ENCODE data around the gene ZNF615. TPM values are rescaled to one million over a fixed set of nuclear protein-coding genes. Genes with fewer than 3 reads are reported as not detected.

Gene ZNF615
- 8.6 and 8.8 TPM in 2 replicates for total RNA-seq

GRCh38 chr19:52007806-52008557, at the start of gene ZNF615:
Gene ZNF615, minus strand, starts transcription at chr19:52008211. Its CDS starts 4,500 bp downstream, at chr19:52003711.

GRCh38 chr19:52048555-52049501, 40.8 kb upstream of the ZNF615 start, which contains the start of gene ZNF432:
Gene ZNF432, minus strand, starts transcription at chr19:52048838. Its CDS starts 1,970 bp downstream, at chr19:52046868.

GRCh38 chr19:52028027-52028779, 20.2 kb upstream of the ZNF615 start, which contains the start of gene ZNF614:
Gene ZNF614, minus strand, starts transcription at chr19:52028379. Its CDS starts 2,634 bp downstream, at chr19:52025745.

GRCh38 chr19:51986309-51987291, 21.4 kb downstream of the ZNF615 start, which contains the start of gene ZNF350:
Gene ZNF350, minus strand, starts transcription at chr19:51986840. Its CDS starts 12,480 bp downstream, at chr19:51974360.

Other genes starting within 250 kb of the ZNF615 start
- gene FPR2, start 247.0 kb downstream of the ZNF615 start, total RNA-seq = 0.37 and 0.39 TPM in 2 replicates
- not detected in 2 replicates for gene FPR3, start 213.1 kb downstream of the ZNF615 start, total RNA-seq
- 3.7 and 4.0 TPM in 2 replicates for gene ZNF577, start 120.3 kb downstream of the ZNF615 start, total RNA-seq
- 5.5 and 6.5 TPM in 2 replicates for gene ZNF649, start 103.2 kb downstream of the ZNF615 start, total RNA-seq
- 2.9 and 3.7 TPM in 2 replicates for gene ZNF613, start 80.7 kb downstream of the ZNF615 start, total RNA-seq
- 6.1 and 8.1 TPM in 2 replicates for gene ZNF350, start 21.4 kb downstream of the ZNF615 start, total RNA-seq
- gene ZNF614, start 20.2 kb upstream of the ZNF615 start, total RNA-seq = 7.3 and 10.8 TPM in 2 replicates
- 5.5 and 7.0 TPM in 2 replicates for gene ZNF432, start 40.6 kb upstream of the ZNF615 start, total RNA-seq
- 19.1 and 22.7 TPM in 2 replicates for gene ZNF841, start 87.6 kb upstream of the ZNF615 start, total RNA-seq
- 7.8 and 8.8 TPM in 2 replicates for gene ZNF616, start 131.7 kb upstream of the ZNF615 start, total RNA-seq
- 3.3 and 5.1 TPM in 2 replicates for gene ZNF836, start 163.4 kb upstream of the ZNF615 start, total RNA-seq
- 182 and 201 TPM in 2 replicates for gene PPP2R1A, start 181.8 kb upstream of the ZNF615 start, total RNA-seq